Vagina (tissue), 2 donors: ENCODE data around the gene PIGK.

ENCODE experiments used
- CTCF ChIP-seq, 3 experiments: fragments of 450-650 bp in 2 of 3; fragments of 200-600 bp in 1 of 3; sonication (generic) in 1 of 3; IDR thresholded peaks; one replicate each; pipeline ENCODE4 v1.5.1; 2017 to 2019; ENCODE audit warnings: antibody characterized with exemption in 3 of 3, mild to moderate bottlenecking in 2 of 3, moderate library complexity in 2 of 3
- POLR2A ChIP-seq, 2 donors: fragments of 450-650 bp; IDR thresholded peaks; one replicate each; pipeline ENCODE4 v1.6.1; 2017; ENCODE audit warnings: antibody characterized with exemption in 2 of 2, mild to moderate bottlenecking in 2 of 2, moderate library complexity in 2 of 2
- POLR2AphosphoS5 ChIP-seq, 2 donors: sonication (generic); formaldehyde crosslinking; IDR thresholded peaks; one replicate each; pipeline ENCODE4 v1.9.0; 2017; ENCODE audit warnings: antibody characterized with exemption in 2 of 2, mild to moderate bottlenecking in 2 of 2, low read depth in 1 of 2; ENCODE audit not compliant: insufficient read depth in 1 of 2

GRCh38 chr1:77245830-77246229 lies 26.6 kb upstream of the PIGK start:
- no peak for TF ChIP-seq POLR2A (IDR thresholded peaks at IDR 0.05)
- TF ChIP-seq CTCF (IDR thresholded peaks at IDR 0.05) = no peak
- no peak for TF ChIP-seq POLR2AphosphoS5 (IDR thresholded peaks at IDR 0.05; ENCODE audit: insufficient read depth in 1 of 2, low read depth in 1 of 2)
